SK-N-SH (cell line): ENCODE results near the gene ARHGAP6. TPM values are rescaled to one million over a fixed set of nuclear protein-coding genes. Genes with fewer than 3 reads are reported as not detected.

ENCODE experiments used
- CTCF ChIA-PET: fragments of 300-600, 350-600 bp; formaldehyde crosslinking; extraction: SDS; loops from one replicate; lab custom pipeline; 2021; lab: Yijun Ruan, JAX
- POLR2A ChIA-PET: fragments of 350-600 bp; sonication (Branson Sonifier 250); formaldehyde crosslinking; extraction: SDS; loops from one replicate; lab custom pipeline; 2020; ENCODE audit warnings: antibody characterized with exemption, inconsistent platforms; lab: Yijun Ruan, JAX
- DNase-seq: peaks from one replicate; pipeline ENCODE4 v3.0.0; 2012
- H2AFZ ChIP-seq: fragments of 200-600 bp; sonication (generic); 2 replicates; pipeline ENCODE4 v1.8.1; 2016; ENCODE audit warnings: antibody characterized with exemption, mild to moderate bottlenecking, low read depth
- H3F3A ChIP-seq: fragments of 200-600 bp; sonication (generic); replicated peaks from 2 replicates; pipeline ENCODE3; 2016; ENCODE audit warnings: antibody characterized with exemption, mild to moderate bottlenecking; ENCODE audit not compliant: insufficient read depth
- H3K27ac ChIP-seq, 2 experiments: fragments of 200-500 bp in 1 of 2; fragments of 200-600 bp in 1 of 2; sonication (Bioruptor generic) in 1 of 2; sonication (generic), shearing (Covaris generic) in 1 of 2; 2 replicates each; pipeline versions ENCODE4 v1.5.1 to v1.6.1; 2014 to 2016; ENCODE audit warnings: low read depth in 2 of 2, inconsistent platforms in 1 of 2, low read length in 1 of 2, mild to moderate bottlenecking in 1 of 2, mixed read lengths in 1 of 2
- H3K27me3 ChIP-seq: fragments of 200-600 bp; sonication (generic), shearing (Covaris generic); 2 replicates; pipeline ENCODE4 v1.6.1; 2016; ENCODE audit warnings: mixed run types; ENCODE audit not compliant: insufficient read depth
- H3K36me3 ChIP-seq, 2 experiments: fragments of 200-500 bp in 1 of 2; fragments of 200-600 bp in 1 of 2; sonication (Bioruptor generic) in 1 of 2; sonication (generic) in 1 of 2; replicated peaks in 1 of 2; 2 replicates each; pipeline versions ENCODE3 to v1.5.1; 2014 to 2016; ENCODE audit warnings: low read length in 1 of 2, mild to moderate bottlenecking in 1 of 2; ENCODE audit not compliant: insufficient read depth in 2 of 2, control insufficient read depth in 1 of 2
- H3K4me1 ChIP-seq, 2 experiments: fragments of 200-500 bp in 1 of 2; fragments of 200-600 bp in 1 of 2; sonication (Bioruptor generic) in 1 of 2; sonication (generic), shearing (Covaris generic) in 1 of 2; 2 replicates each; pipeline versions ENCODE4 v1.5.1 to v1.6.1; 2014 to 2016; ENCODE audit warnings: low read depth in 1 of 2, low read length in 1 of 2, mixed run types in 1 of 2; ENCODE audit not compliant: insufficient read depth in 2 of 2, control insufficient read depth in 1 of 2
- H3K4me2 ChIP-seq: fragments of 200-600 bp; sonication (generic), shearing (Covaris generic); 2 replicates; pipeline ENCODE4 v1.6.1; 2017; ENCODE audit warnings: mixed run types
- H3K4me3 ChIP-seq, 2 experiments: fragments of 200-500 bp in 1 of 2; fragments of 200-600 bp in 1 of 2; sonication (Bioruptor generic) in 1 of 2; sonication (generic), shearing (Covaris generic) in 1 of 2; 2 replicates each; pipeline versions ENCODE4 v1.5.1 to v1.8.1; 2014 to 2016; ENCODE audit warnings: low read depth in 2 of 2, inconsistent platforms in 1 of 2, low read length in 1 of 2, mild to moderate bottlenecking in 1 of 2, mixed read lengths in 1 of 2, moderate library complexity in 1 of 2
- H3K79me2 ChIP-seq: fragments of 200-600 bp; sonication (generic); 2 replicates; pipeline ENCODE4 v1.8.1; 2017; ENCODE audit warnings: mild to moderate bottlenecking; ENCODE audit not compliant: insufficient read depth
- H3K9ac ChIP-seq: fragments of 200-600 bp; sonication (generic); 2 replicates; pipeline ENCODE4 v1.6.1; 2017; ENCODE audit warnings: mixed run types
- H3K9me2 ChIP-seq: fragments of 200-600 bp; sonication (generic); 2 replicates; pipeline ENCODE4 v1.6.1; 2017; ENCODE audit warnings: mixed run types
- H3K9me3 ChIP-seq: fragments of 200-600 bp; sonication (generic); 2 replicates; pipeline ENCODE4 v1.6.1; 2017; ENCODE audit warnings: mixed run types, mild to moderate bottlenecking, moderate library complexity
- H4K20me1 ChIP-seq: fragments of 200-600 bp; sonication (generic); 2 replicates; pipeline ENCODE4 v1.6.1; 2017; ENCODE audit warnings: mild to moderate bottlenecking, mixed run types; ENCODE audit not compliant: insufficient read depth
- CHD2 ChIP-seq: fragments of 150-350 bp; IDR thresholded peaks from 2 replicates; pipeline ENCODE4 v1.6.1; 2018; ENCODE audit warnings: low read length; ENCODE audit not compliant: partially characterized antibody
- EP300 ChIP-seq, 2 experiments: IDR thresholded peaks; 2 replicates each; pipeline versions ENCODE4 v1.4.0 to v1.6.1; 2012; ENCODE audit warnings: borderline replicate concordance in 1 of 2, low read depth in 1 of 2, low read length in 1 of 2
- FOSL2 ChIP-seq: IDR thresholded peaks from 2 replicates; pipeline ENCODE4 v1.4.0; 2012; ENCODE audit warnings: low read depth, mild to moderate bottlenecking, moderate library complexity, borderline replicate concordance
- GATA2 ChIP-seq: sonication (generic); formaldehyde crosslinking; IDR thresholded peaks from 2 replicates; pipeline ENCODE4 v1.5.0; 2020; ENCODE audit warnings: mild to moderate bottlenecking, missing genetic modification reagents
- IRF3 ChIP-seq: fragments of 150-350 bp; IDR thresholded peaks from 2 replicates; pipeline ENCODE4 v1.6.1; 2016; ENCODE audit warnings: mild to moderate bottlenecking, low read depth, low read length
- MAX ChIP-seq: IDR thresholded peaks from 2 replicates; pipeline ENCODE4 v1.4.0; 2012; ENCODE audit warnings: low read depth
- MXI1 ChIP-seq: IDR thresholded peaks from 2 replicates; pipeline ENCODE4 v1.6.1; 2012; ENCODE audit warnings: mild to moderate bottlenecking, low read depth, low read length, improper control_type of control experiment
- NFIC ChIP-seq: IDR thresholded peaks from 2 replicates; pipeline ENCODE4 v1.4.0; 2012; ENCODE audit warnings: borderline replicate concordance
- PBX3 ChIP-seq: IDR thresholded peaks from 2 replicates; pipeline ENCODE4; 2012
- RCOR1 ChIP-seq: fragments of 150-350 bp; IDR thresholded peaks from 2 replicates; pipeline ENCODE4 v1.6.1; 2017; ENCODE audit warnings: antibody characterized with exemption, low read length
- REST ChIP-seq: IDR thresholded peaks from 2 replicates; pipeline ENCODE4 v1.6.1; 2012; ENCODE audit warnings: mild to moderate bottlenecking, low read depth, low read length, moderate library complexity
- RFX5 ChIP-seq: IDR thresholded peaks from 2 replicates; pipeline ENCODE4 v1.6.1; 2012; ENCODE audit warnings: mild to moderate bottlenecking, improper control_type of control experiment, low read length
- SIN3A ChIP-seq: IDR thresholded peaks from 2 replicates; pipeline ENCODE4 v1.6.1; 2012; ENCODE audit warnings: low read depth, mild to moderate bottlenecking, low read length, moderate library complexity, borderline replicate concordance
- SMC3 ChIP-seq: IDR thresholded peaks from 2 replicates; pipeline ENCODE4 v1.6.1; 2012; ENCODE audit warnings: low read depth, low read length, improper control_type of control experiment
- TAF1 ChIP-seq: IDR thresholded peaks from 2 replicates; pipeline ENCODE4 v1.6.1; 2012; ENCODE audit warnings: low read depth, mild to moderate bottlenecking, low read length, moderate library complexity, borderline replicate concordance
- TCF12 ChIP-seq: IDR thresholded peaks from 2 replicates; pipeline ENCODE4 v1.4.0; 2012
- TEAD4 ChIP-seq: IDR thresholded peaks from 2 replicates; pipeline ENCODE4 v1.4.0; 2012; ENCODE audit warnings: mild to moderate bottlenecking, borderline replicate concordance; ENCODE audit not compliant: insufficient read depth
- YY1 ChIP-seq: IDR thresholded peaks from 2 replicates; pipeline ENCODE4 v1.4.0; 2012; ENCODE audit warnings: low read depth, mild to moderate bottlenecking
- ZBTB33 ChIP-seq: IDR thresholded peaks from 2 replicates; pipeline ENCODE4 v1.4.0; 2012; ENCODE audit warnings: low read depth, borderline replicate concordance
- WGBS: methylation state at CpG from one replicate; pipeline ENCODE4 v1.1.6; 2017; ENCODE audit warnings: low lambda C conversion rate; 5-methylcytosine and 5-hydroxymethylcytosine counted together
- polyA plus RNA-seq, 3 experiments: library from polyadenylated mRNA; depleted of rRNA; stranded (reverse); fragments of >200 nt; gene quantifications; 2 replicates each; pipeline ENCODE4 v1.2.3, GENCODE V29; 2012

Gene ARHGAP6
- polyA plus RNA-seq, 1 of the 3 experiments (the other 2 are of a cell fraction), result 0.16 TPM

- TF ChIP-seq RFX5 (no peak), TEAD4 (no peak), GATA2 (CRISPR knock-in tag) (no peak), PBX3 (no peak), CHD2 (no peak), EP300 (IDR thresholded peaks at IDR 0.05; ENCODE audit: borderline replicate concordance in 1 of 2, low read depth in 1 of 2, low read length in 1 of 2) (no peak), SMC3 (no peak), NFIC (no peak), MXI1 (no peak), REST (no peak), YY1 (no peak), TAF1 (no peak), IRF3 (no peak), TCF12 (no peak), RCOR1 (no peak), SIN3A (no peak), FOSL2 (no peak), ZBTB33 (no peak), MAX (no peak)
- no peak overlapping the region for H3K4me2 ChIP-seq
- CTCF ChIA-PET, result interaction anchor here (1.2 to 4.0 kb wide), 4 partner anchors 13 to 935 kb away, joined by 3 to 23 read pairs (median 4); no protein-coding TSS in a partner anchor
- POLR2A ChIA-PET, result no interaction called here
- peaks cover 26 to 28% of the 10 kb centered on the region in 2 experiments for H3K36me3 ChIP-seq
- H3F3A ChIP-seq, result no peaks in the 10 kb centered on the region
- H3K4me1 ChIP-seq, result no peaks in the 10 kb centered on the region
- 94% methylated on average over 5 of the region's 5 CpGs for WGBS
- no peaks in the 10 kb centered on the region for H3K9me2 ChIP-seq
- no peaks in the 10 kb centered on the region for H3K9me3 ChIP-seq
- no peaks in the 10 kb centered on the region for H3K27me3 ChIP-seq
- no peak overlapping the region for H3K4me3 ChIP-seq
- H3K79me2 ChIP-seq, result no peaks in the 10 kb centered on the region
- H3K27ac ChIP-seq, result no peak overlapping the region
- H2AFZ ChIP-seq, result no peak overlapping the region
- H4K20me1 ChIP-seq, result no peaks in the 10 kb centered on the region
- H3K9ac ChIP-seq, result no peak overlapping the region
- DNase-seq, result no peak
Measured at GRCh38 chrX:11125060-11125459, 540.7 kb downstream of the ARHGAP6 start.
